ENCODE measurements around the gene CEACAM16.

DNA sequence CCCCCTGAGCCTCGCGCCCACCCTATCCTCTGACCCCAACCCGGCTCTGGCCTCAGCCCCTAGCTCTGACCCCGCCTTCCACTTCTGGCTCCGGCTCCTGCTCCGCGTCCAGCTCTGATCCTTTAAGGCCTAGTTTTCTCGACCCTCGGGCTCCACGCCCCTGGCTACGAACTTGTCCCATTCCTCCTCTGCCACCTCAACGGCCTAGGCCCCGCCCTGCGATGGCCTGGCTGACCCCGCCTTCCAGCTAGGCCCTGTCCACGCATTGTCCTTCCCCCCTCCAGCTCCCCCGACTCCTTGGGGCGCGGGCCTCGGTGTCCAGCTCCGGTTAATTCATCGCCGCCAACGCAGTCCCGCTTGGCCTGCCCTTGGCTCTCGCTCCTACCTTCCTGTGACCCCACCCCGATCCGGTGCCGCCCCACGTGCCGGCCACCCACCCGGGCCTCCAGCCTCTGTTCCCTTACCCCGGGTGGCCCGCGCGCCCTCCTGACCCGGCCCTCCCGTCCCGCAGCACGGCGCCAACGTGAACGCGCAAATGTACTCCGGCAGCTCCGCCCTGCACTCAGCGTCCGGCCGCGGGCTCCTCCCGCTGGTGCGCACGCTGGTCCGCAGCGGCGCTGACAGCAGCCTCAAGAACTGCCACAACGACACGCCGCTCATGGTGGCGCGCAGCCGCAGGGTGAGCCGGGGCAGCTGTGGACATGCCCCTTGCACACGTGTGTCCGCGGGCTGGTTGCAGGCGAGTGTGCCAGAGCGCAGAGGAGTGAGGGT lies 59.0 kb downstream of the CEACAM16 start:
- no peak for TF ChIP-seq EZH2 (IDR thresholded peaks at IDR 0.05; ENCODE audit: low read depth)
- TF ChIP-seq, protein P1, sequence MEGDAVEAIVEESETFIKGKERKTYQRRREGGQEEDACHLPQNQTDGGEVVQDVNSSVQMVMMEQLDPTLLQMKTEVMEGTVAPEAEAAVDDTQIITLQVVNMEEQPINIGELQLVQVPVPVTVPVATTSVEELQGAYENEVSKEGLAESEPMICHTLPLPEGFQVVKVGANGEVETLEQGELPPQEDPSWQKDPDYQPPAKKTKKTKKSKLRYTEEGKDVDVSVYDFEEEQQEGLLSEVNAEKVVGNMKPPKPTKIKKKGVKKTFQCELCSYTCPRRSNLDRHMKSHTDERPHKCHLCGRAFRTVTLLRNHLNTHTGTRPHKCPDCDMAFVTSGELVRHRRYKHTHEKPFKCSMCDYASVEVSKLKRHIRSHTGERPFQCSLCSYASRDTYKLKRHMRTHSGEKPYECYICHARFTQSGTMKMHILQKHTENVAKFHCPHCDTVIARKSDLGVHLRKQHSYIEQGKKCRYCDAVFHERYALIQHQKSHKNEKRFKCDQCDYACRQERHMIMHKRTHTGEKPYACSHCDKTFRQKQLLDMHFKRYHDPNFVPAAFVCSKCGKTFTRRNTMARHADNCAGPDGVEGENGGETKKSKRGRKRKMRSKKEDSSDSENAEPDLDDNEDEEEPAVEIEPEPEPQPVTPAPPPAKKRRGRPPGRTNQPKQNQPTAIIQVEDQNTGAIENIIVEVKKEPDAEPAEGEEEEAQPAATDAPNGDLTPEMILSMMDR (conservative IDR thresholded peaks at IDR 0.05) = no peak
